H1 (cell line): ENCODE results near the gene NCAPG2. TPM values are rescaled to one million over a fixed set of nuclear protein-coding genes. Genes with fewer than 3 reads are reported as not detected.
A peak's percentile ranks its signal among the peaks of the same experiment; 100 is the strongest.

Experiments used
- CTCF ChIA-PET: fragments of 300-600 bp; sonication (Branson Sonifier 250); formaldehyde crosslinking; loops from one replicate; lab custom pipeline; 2021; ENCODE audit not compliant: partially characterized antibody; lab: Charles Lee
- POLR2A ChIA-PET: fragments of 300-600 bp; sonication (Branson Sonifier 250); formaldehyde crosslinking; loops from one replicate; lab custom pipeline; 2021; ENCODE audit warnings: inconsistent platforms; ENCODE audit not compliant: partially characterized antibody; lab: Charles Lee
- DNase-seq, 2 experiments: peaks; one replicate each; pipeline versions ENCODE4 v3.0.0 to v3.0.0-alpha.2; 2010 to 2022; ENCODE audit warnings: low spot score in 2 of 2, low read depth in 1 of 2, mixed read lengths in 1 of 2
- FAIRE-seq: peaks from 2 replicates; lab custom pipeline; 2011; peaks lifted over from hg19 to GRCh38; lab: Jason Lieb, UNC
- H2AFZ ChIP-seq: 2 replicates; pipeline ENCODE4 v1.8.1; 2012; ENCODE audit warnings: low read length, inconsistent platforms
- H2AK5ac ChIP-seq: 2 replicates; pipeline ENCODE4 v1.6.1; 2013; ENCODE audit warnings: low read depth, low read length
- H2BK120ac ChIP-seq: replicated peaks from 2 replicates; pipeline ENCODE3; 2013; ENCODE audit warnings: low read depth, low read length, inconsistent platforms
- H2BK12ac ChIP-seq: 2 replicates; pipeline ENCODE4 v1.6.1; 2013; ENCODE audit warnings: low read depth, low read length
- H2BK15ac ChIP-seq: 2 replicates; pipeline ENCODE4 v1.6.1; 2013; ENCODE audit warnings: low read length
- H2BK20ac ChIP-seq: 2 replicates; pipeline ENCODE4 v1.6.1; 2013; ENCODE audit warnings: low read length
- H2BK5ac ChIP-seq: 2 replicates; pipeline ENCODE4 v1.6.1; 2013; ENCODE audit warnings: low read depth, low read length
- H3K14ac ChIP-seq: 2 replicates; pipeline ENCODE4 v1.6.1; 2013; ENCODE audit warnings: inconsistent platforms; ENCODE audit not compliant: insufficient read length
- H3K18ac ChIP-seq: 2 replicates; pipeline ENCODE4 v1.6.1; 2013; ENCODE audit warnings: low read length; ENCODE audit errors: extremely low read depth
- H3K23ac ChIP-seq: 2 replicates; pipeline ENCODE4 v1.6.1; 2013; ENCODE audit warnings: inconsistent platforms; ENCODE audit not compliant: insufficient read length
- H3K23me2 ChIP-seq: 2 replicates; pipeline ENCODE4 v1.6.1; 2013; ENCODE audit warnings: low read depth, low read length
- H3K27ac ChIP-seq: 2 replicates; pipeline ENCODE4 v1.6.1; 2011; ENCODE audit warnings: low read depth, low read length, inconsistent platforms
- H3K27me3 ChIP-seq, 4 experiments: replicated peaks in 1 of 4; 1 replicate in 1 of 4; 2 replicates in 3 of 4; pipeline versions ENCODE4 v1.6.1 to v1.8.1; 2011 to 2013; ENCODE audit warnings: low read length in 3 of 4, mild to moderate bottlenecking in 3 of 4, inconsistent platforms in 2 of 4, mixed read lengths in 2 of 4, moderate library complexity in 1 of 4; ENCODE audit not compliant: control insufficient read depth in 3 of 4, insufficient read depth in 3 of 4; ENCODE audit errors: extremely low read depth in 1 of 4
- H3K36me3 ChIP-seq, 4 experiments: 2 replicates each; pipeline versions ENCODE4 v1.6.1 to v1.8.1; 2011 to 2013; ENCODE audit warnings: mild to moderate bottlenecking in 4 of 4, low read length in 3 of 4, moderate library complexity in 2 of 4, control low read depth in 1 of 4, inconsistent platforms in 1 of 4; ENCODE audit not compliant: insufficient read depth in 4 of 4, control insufficient read depth in 2 of 4
- H3K4ac ChIP-seq: replicated peaks from 2 replicates; pipeline ENCODE3; 2013; ENCODE audit warnings: low read length, low read depth, mixed read lengths, inconsistent platforms; ENCODE audit not compliant: insufficient read length
- H3K4me1 ChIP-seq, 4 experiments: replicated peaks in 1 of 4; 1 replicate in 1 of 4; 2 replicates in 3 of 4; pipeline versions ENCODE4 v1.6.1 to v1.8.1; 2011 to 2013; ENCODE audit warnings: low read length in 3 of 4, inconsistent platforms in 2 of 4, mixed read lengths in 1 of 4; ENCODE audit not compliant: insufficient read depth in 4 of 4, control insufficient read depth in 3 of 4
- H3K4me2 ChIP-seq, 2 experiments: 2 replicates each; pipeline versions ENCODE4 v1.6.1 to v1.8.1; 2011 to 2013; ENCODE audit warnings: low read depth in 2 of 2, low read length in 2 of 2, control low read depth in 1 of 2, inconsistent platforms in 1 of 2, mild to moderate bottlenecking in 1 of 2; ENCODE audit not compliant: insufficient read depth in 1 of 2
- H3K4me3 ChIP-seq, 4 experiments: fragments of 200-600, 300-600 bp in 1 of 4; sonication (generic), shearing (Covaris generic), sonication (Bioruptor Twin) in 1 of 4; 2 replicates each; pipeline versions ENCODE4 v1.5.1 to v1.8.1; 2011 to 2016; ENCODE audit warnings: low read length in 4 of 4, low read depth in 3 of 4, control low read depth in 2 of 4, inconsistent platforms in 2 of 4, mild to moderate bottlenecking in 2 of 4, mixed read lengths in 1 of 4, moderate library complexity in 1 of 4; ENCODE audit not compliant: insufficient read depth in 2 of 4; ENCODE audit errors: extremely low read depth in 1 of 4
- H3K56ac ChIP-seq: replicated peaks from 2 replicates; pipeline ENCODE3; 2013; ENCODE audit warnings: low read depth, mild to moderate bottlenecking, mixed read lengths, low read length, inconsistent platforms; ENCODE audit not compliant: insufficient read length
- H3K79me1 ChIP-seq: 2 replicates; pipeline ENCODE4 v1.6.1; 2013; ENCODE audit warnings: low read depth, low read length, control low read depth
- H3K79me2 ChIP-seq, 2 experiments: 2 replicates each; pipeline versions ENCODE4 v1.6.1 to v1.8.1; 2012 to 2013; ENCODE audit warnings: low read length in 2 of 2, mild to moderate bottlenecking in 2 of 2, inconsistent platforms in 1 of 2; ENCODE audit not compliant: insufficient read depth in 2 of 2, control insufficient read depth in 1 of 2
- H3K9ac ChIP-seq, 4 experiments: replicated peaks in 1 of 4; 1 replicate in 1 of 4; 2 replicates in 3 of 4; pipeline versions ENCODE4 v1.6.1 to v1.8.1; 2011 to 2013; ENCODE audit warnings: low read depth in 3 of 4, low read length in 3 of 4, control low read depth in 2 of 4, mild to moderate bottlenecking in 2 of 4, moderate library complexity in 2 of 4, inconsistent platforms in 1 of 4; ENCODE audit errors: extremely low read depth in 1 of 4
- H3K9me3 ChIP-seq, 2 experiments: 2 replicates each; pipeline versions ENCODE4 v1.6.1 to v1.8.1; 2012 to 2013; ENCODE audit warnings: mild to moderate bottlenecking in 2 of 2, moderate library complexity in 2 of 2, control low read depth in 1 of 2, inconsistent platforms in 1 of 2, low read depth in 1 of 2, low read length in 1 of 2, mixed read lengths in 1 of 2; ENCODE audit not compliant: insufficient read depth in 2 of 2
- H4K20me1 ChIP-seq, 2 experiments: replicated peaks in 1 of 2; 2 replicates each; pipeline versions ENCODE3 to v1.8.1; 2011 to 2013; ENCODE audit warnings: inconsistent platforms in 2 of 2, low read length in 2 of 2, mild to moderate bottlenecking in 1 of 2; ENCODE audit not compliant: insufficient read depth in 2 of 2, control insufficient read depth in 1 of 2
- H4K5ac ChIP-seq: 2 replicates; pipeline ENCODE4 v1.6.1; 2013; ENCODE audit warnings: low read length, low read depth, mixed read lengths, inconsistent platforms; ENCODE audit not compliant: insufficient read length
- H4K8ac ChIP-seq: 2 replicates; pipeline ENCODE4 v1.8.0; 2013; ENCODE audit warnings: mild to moderate bottlenecking, moderate library complexity, low read length, inconsistent platforms; ENCODE audit not compliant: insufficient read depth; ENCODE audit errors: extremely low read depth
- H4K91ac ChIP-seq: replicated peaks from 2 replicates; pipeline ENCODE3; 2013; ENCODE audit warnings: low read length, mixed read lengths, inconsistent platforms; ENCODE audit not compliant: insufficient read length
- BACH1 ChIP-seq: IDR thresholded peaks from 2 replicates; pipeline ENCODE4 v1.6.1; 2012; ENCODE audit warnings: low read length, improper control_type of control experiment
- CREB1 ChIP-seq: IDR thresholded peaks from 2 replicates; pipeline ENCODE4 v1.6.1; 2012; ENCODE audit warnings: inconsistent platforms
- RAD21 ChIP-seq, 2 experiments: IDR thresholded peaks in 1 of 2; conservative IDR thresholded peaks in 1 of 2; 2 replicates each; pipeline ENCODE4 v1.6.1; 2011; ENCODE audit warnings: low read depth in 2 of 2, low read length in 2 of 2, improper control_type of control experiment in 1 of 2, inconsistent platforms in 1 of 2, mild to moderate bottlenecking in 1 of 2, moderate library complexity in 1 of 2
- SIN3A ChIP-seq, 2 experiments: IDR thresholded peaks in 1 of 2; conservative IDR thresholded peaks in 1 of 2; 2 replicates each; pipeline ENCODE4 v1.6.1; 2011 to 2012; ENCODE audit warnings: low read length in 2 of 2, improper control_type of control experiment in 1 of 2, low read depth in 1 of 2, mild to moderate bottlenecking in 1 of 2
- YY1 ChIP-seq: IDR thresholded peaks from 2 replicates; pipeline ENCODE4 v1.6.1; 2011; ENCODE audit warnings: low read depth, mild to moderate bottlenecking, low read length
- WGBS, 2 experiments: shearing (Covaris generic) in 1 of 2; methylation state at CpG; one replicate each; pipeline versions ENCODE4 v1.1.6 to v1.1.7; 2013 to 2015; ENCODE audit warnings: low lambda C conversion rate in 2 of 2, mixed read lengths in 2 of 2, inconsistent platforms in 1 of 2, low coverage in 1 of 2, missing lambda C conversion rate in 1 of 2; ENCODE audit not compliant: insufficient replicate concordance in 2 of 2, insufficient coverage in 1 of 2, insufficient read length in 1 of 2; ENCODE audit errors: extremely low coverage in 1 of 2, missing lambda C conversion rate in 1 of 2; 5-methylcytosine and 5-hydroxymethylcytosine counted together
- polyA plus RNA-seq, 7 experiments: library from polyadenylated mRNA; depleted of rRNA in 3 of 7; stranded (reverse) in 5 of 7; unstranded in 2 of 7; fragments of >200 nt in 5 of 7; fragments of 200-250 nt in 2 of 7; gene quantifications; 1 replicate in 5 of 7; 2 replicates in 1 of 7; 4 replicates in 1 of 7; pipeline versions ENCODE4 v1.2.1 to v1.2.3, GENCODE V29; 2011 to 2013; ENCODE audit warnings: missing spikeins in 2 of 7, mixed read lengths in 2 of 7
- total RNA-seq: library from RNA; stranded (reverse); fragmentation: NEBNext Ultra II Directional; extraction: Animal tissue kit (Norgen Biotek cat#: 25700); gene quantifications from 2 replicates; pipeline ENCODE4 v1.2.1, GENCODE V29; 2021

Gene NCAPG2
- total and polyA plus RNA-seq, 2 of the 8 experiments (the other 6 are each of a cell fraction or from before 2014, with no cell fraction given) = 49.9 to 119 TPM

- Histone ChIP-seq H3K4me3 (peak within 1 kb of the TSS; percentile 27 to 67 (median 28)), H2BK20ac (no peak within 1 kb of the TSS), H2AK5ac (no peak within 1 kb of the TSS), H4K8ac (peak within 1 kb of the TSS; percentile 71; the same call in 1 of the 2 replicates), H3K14ac (no peak within 1 kb of the TSS), H3K9me3 (peaks cover 2% of the 10 kb centered on the region in 2 experiments; a peak in 1 of 4 replicates), H3K36me3 (no peaks in the 10 kb centered on the region), H2BK15ac (no peak within 1 kb of the TSS), H3K18ac (no peak within 1 kb of the TSS; the same call in 1 of the 2 replicates), H3K9ac (no peak within 1 kb of the TSS), H3K4me1 (peaks cover 0 to 10% (median 5%) of the 10 kb centered on the region in 4 experiments; a peak in 5 of 7 replicates), H2BK5ac (no peak within 1 kb of the TSS), H4K20me1 (peaks cover 5 to 6% of the 10 kb centered on the region in 2 experiments), H4K5ac (no peak within 1 kb of the TSS), H3K4me2 (peak within 1 kb of the TSS; percentile 38 to 85; a peak in 3 of 4 replicates), H4K91ac (no peak within 1 kb of the TSS), H2AFZ (no peak within 1 kb of the TSS), H3K56ac (no peak within 1 kb of the TSS), H3K27me3 (peaks cover 33 to 65% (median 58%) of the 10 kb centered on the region in 4 experiments), H2BK12ac (no peak within 1 kb of the TSS), H3K23ac (no peak within 1 kb of the TSS), H3K79me1 (no peaks in the 10 kb centered on the region), H3K79me2 (no peaks in the 10 kb centered on the region), H3K4ac (no peak within 1 kb of the TSS), H2BK120ac (no peak within 1 kb of the TSS), H3K27ac (no peak within 1 kb of the TSS), H3K23me2 (peaks cover 7% of the 10 kb centered on the region; the same call in 1 of the 2 replicates)
- POLR2A ChIA-PET = interaction anchor here (0.5 kb wide), 1 partner anchor 1190 kb away, joined by 3 read pairs; no protein-coding TSS in a partner anchor
- CTCF ChIA-PET = no interaction called here
- peak in 1 of 2 experiments; percentile 77 for DNase-seq
- TF ChIP-seq CREB1 = no peak
- TF ChIP-seq SIN3A (conservative IDR thresholded peaks at IDR 0.05 in 1 of 2, IDR thresholded peaks at IDR 0.05 in 1 of 2; ENCODE audit: low read depth in 1 of 2, low read length in 2 of 2) = 0 out of 4 replicates have a peak, but pooled peaks of 1 of the 2 experiments have one; percentile 47
- TF ChIP-seq RAD21 (IDR thresholded peaks at IDR 0.05 in 1 of 2, conservative IDR thresholded peaks at IDR 0.05 in 1 of 2; ENCODE audit: low read depth in 2 of 2, low read length in 2 of 2) = 0 out of 4 replicates have a peak, but pooled peaks of 1 of the 2 experiments have one; percentile 1
- TF ChIP-seq BACH1 = no peak
- TF ChIP-seq YY1 = peak; percentile 29; the same call in 1 of the 2 replicates
- no peak for FAIRE-seq
- 1% methylated on average over 25 of the region's 110 CpGs; no CpG with 5 or more reads in 1 of the 2 experiments for WGBS, 2 experiments
Measured at GRCh38 chr7:158587162-158588084, 117.2 kb downstream of the NCAPG2 start, which contains the start of gene PTPRN2. PTPRN2 (minus strand) TSS chr7:158587823.
